ENCODE results near the gene BASP1. TPM values are rescaled to one million over a fixed set of nuclear protein-coding genes. Genes with fewer than 3 reads are reported as not detected.
"Not testable (repeated sequence)": the region's sequence is repeated elsewhere in the genome, so short reads cannot be mapped to it uniquely, and the experiment has no call there.

The BASP1 gene
- total RNA-seq, 6 experiments from 2014 or later: 101 to 158 (median 151) TPM

DNA sequence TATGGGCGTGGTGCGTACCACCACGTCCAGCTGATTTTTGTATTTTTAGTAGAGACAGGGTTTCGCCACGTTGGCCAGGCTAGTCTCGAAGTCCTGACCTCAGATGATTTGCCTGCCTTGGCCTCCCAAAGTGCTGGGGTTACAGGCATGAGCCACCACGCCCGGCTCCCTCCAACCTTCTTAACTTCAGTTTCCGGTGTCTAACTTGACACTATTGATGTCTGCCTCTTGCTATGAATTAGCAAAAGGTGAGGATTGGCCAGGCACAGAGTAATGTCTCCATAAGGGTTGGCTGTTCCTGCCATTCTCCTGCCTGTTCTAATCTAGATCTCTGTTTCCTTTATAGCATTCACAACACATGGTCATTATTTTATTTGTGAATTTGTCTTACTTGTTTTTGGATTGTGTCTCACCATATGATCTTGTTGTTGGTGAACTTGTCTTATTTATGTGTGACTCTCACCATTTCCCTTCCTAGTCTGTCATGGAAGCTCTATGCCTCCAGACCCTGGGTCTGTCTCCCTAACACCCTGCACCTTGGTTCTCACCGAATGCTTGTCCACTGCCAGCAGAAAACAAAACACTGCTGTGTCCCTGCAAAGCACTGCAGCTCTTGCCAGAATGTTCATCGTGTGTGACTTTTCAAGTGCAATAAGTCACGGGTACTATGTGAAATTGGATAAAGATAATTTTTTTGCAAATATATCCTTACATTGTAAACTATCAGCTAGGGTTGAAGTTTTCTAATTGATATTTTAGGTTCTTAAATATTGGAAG lies 26.0 kb downstream of the BASP1 start:
- H3K4me1 Mint-ChIP-seq (ENCODE audit: low read depth): peaks cover 70% of the 10 kb centered on the region
- no peaks in the 10 kb centered on the region for H3K27me3 Mint-ChIP-seq (ENCODE audit: insufficient read depth)
- DNase-seq: no peak
- no peak overlapping the region; the same call in 1 of the 2 replicates for H3K27ac Mint-ChIP-seq
- H3K4me3 Mint-ChIP-seq: no peak overlapping the region
- peaks cover 37% of the 10 kb centered on the region for H3K36me3 Mint-ChIP-seq (ENCODE audit: low read depth)
- H3K9me3 Mint-ChIP-seq: no peaks in the 10 kb centered on the region
- TF ChIP-seq, protein P1, sequence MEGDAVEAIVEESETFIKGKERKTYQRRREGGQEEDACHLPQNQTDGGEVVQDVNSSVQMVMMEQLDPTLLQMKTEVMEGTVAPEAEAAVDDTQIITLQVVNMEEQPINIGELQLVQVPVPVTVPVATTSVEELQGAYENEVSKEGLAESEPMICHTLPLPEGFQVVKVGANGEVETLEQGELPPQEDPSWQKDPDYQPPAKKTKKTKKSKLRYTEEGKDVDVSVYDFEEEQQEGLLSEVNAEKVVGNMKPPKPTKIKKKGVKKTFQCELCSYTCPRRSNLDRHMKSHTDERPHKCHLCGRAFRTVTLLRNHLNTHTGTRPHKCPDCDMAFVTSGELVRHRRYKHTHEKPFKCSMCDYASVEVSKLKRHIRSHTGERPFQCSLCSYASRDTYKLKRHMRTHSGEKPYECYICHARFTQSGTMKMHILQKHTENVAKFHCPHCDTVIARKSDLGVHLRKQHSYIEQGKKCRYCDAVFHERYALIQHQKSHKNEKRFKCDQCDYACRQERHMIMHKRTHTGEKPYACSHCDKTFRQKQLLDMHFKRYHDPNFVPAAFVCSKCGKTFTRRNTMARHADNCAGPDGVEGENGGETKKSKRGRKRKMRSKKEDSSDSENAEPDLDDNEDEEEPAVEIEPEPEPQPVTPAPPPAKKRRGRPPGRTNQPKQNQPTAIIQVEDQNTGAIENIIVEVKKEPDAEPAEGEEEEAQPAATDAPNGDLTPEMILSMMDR (IDR thresholded peaks at IDR 0.05): no peak

DNA sequence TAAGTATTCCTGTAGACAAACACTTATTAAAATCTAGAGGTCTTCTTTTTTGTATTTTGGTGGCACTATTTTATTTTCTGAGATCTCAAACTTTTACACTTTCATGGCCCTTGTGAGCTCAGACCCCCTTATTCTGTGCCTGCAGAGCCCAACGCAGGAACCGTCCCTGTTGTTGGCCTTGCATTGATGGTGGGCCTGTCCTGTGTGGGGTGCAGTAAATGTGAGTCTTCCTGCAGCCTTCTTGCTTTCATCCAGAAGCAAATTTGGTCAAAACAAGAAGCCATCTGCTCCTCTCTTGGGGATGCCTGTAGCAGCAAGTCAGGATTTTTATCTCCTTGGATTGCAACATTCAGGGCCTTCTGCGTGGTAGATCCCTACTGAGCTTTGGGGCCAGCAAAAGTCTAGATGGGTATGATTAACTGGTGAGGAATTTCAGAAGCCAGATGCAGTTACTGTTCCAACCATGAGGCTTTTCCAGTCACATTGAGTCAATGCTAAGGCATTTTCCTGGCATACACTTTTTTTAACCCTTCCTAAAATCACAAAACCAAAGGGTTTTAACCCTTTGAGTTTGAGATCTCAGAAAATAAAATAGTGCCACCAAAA lies 31.7 kb downstream of the BASP1 start:
- peak overlapping the region; percentile 74 for H3K4me3 Mint-ChIP-seq
- TF ChIP-seq, protein P1 (IDR thresholded peaks at IDR 0.05): peak; percentile 57
- peak overlapping the region; percentile 95 for H3K27ac Mint-ChIP-seq
- H3K36me3 Mint-ChIP-seq (ENCODE audit: low read depth): peaks cover 32% of the 10 kb centered on the region
- H3K4me1 Mint-ChIP-seq (ENCODE audit: low read depth): peaks cover 84% of the 10 kb centered on the region
- H3K9me3 Mint-ChIP-seq: no peaks in the 10 kb centered on the region
- H3K27me3 Mint-ChIP-seq (ENCODE audit: insufficient read depth): no peaks in the 10 kb centered on the region
- DNase-seq: peak; percentile 97

DNA sequence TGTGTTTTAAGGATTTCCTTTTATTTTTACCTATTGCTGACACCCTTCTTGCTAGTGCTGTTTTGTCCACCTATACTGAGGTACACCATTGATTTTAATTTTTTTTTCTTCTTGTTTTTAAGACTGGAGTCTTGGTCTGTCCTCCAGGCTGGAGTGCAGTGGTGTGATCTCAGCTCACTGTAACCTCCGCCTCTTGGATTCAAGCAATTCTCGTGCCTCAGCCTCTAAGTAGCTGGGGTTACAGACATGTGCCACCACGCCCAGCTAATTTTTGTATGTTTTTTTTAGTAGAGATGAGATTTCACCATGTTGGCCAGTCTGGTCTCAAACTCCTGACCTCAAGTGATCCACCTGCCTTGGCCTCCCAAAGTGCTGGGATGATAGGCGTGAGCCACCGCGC lies 32.4 kb downstream of the BASP1 start:
- Mint-ChIP-seq H3K4me1 (ENCODE audit: low read depth) (peaks cover 87% of the 10 kb centered on the region), H3K36me3 (ENCODE audit: low read depth) (peaks cover 35% of the 10 kb centered on the region), H3K27ac (peak overlapping the region; percentile 60), H3K4me3 (peak overlapping the region; percentile 72)
- DNase-seq; H3K9me3 Mint-ChIP-seq; H3K27me3 Mint-ChIP-seq (ENCODE audit: insufficient read depth): not testable (repeated sequence)

DNA sequence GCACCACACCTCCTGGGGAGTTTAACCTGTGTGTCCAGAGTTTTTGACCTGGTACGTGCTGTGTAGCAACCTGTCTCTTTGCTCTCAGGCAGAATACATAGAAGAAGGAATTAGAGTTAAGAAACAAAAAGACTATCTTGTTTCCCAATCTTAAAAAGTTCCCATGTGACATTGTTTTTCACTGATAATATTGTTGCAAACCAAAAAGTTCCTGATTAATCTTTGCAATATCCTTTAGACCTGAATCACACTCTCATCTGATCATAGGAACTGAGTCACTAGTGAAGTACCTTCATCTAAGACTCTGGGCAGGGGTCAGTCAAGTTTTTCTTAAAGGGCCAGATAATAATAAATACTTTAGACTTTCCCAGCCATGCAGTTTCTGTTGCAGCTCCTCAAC lies 35.1 kb downstream of the BASP1 start:
- Mint-ChIP-seq H3K9me3 (no peaks in the 10 kb centered on the region), H3K4me1 (ENCODE audit: low read depth) (peaks cover 94% of the 10 kb centered on the region), H3K27ac (peak overlapping the region; percentile 58), H3K36me3 (ENCODE audit: low read depth) (peaks cover 36% of the 10 kb centered on the region), H3K4me3 (no peak overlapping the region; the same call in 1 of the 2 replicates), H3K27me3 (ENCODE audit: insufficient read depth) (no peaks in the 10 kb centered on the region)
- DNase-seq: no peak
- TF ChIP-seq, protein P1 (IDR thresholded peaks at IDR 0.05): no peak

DNA sequence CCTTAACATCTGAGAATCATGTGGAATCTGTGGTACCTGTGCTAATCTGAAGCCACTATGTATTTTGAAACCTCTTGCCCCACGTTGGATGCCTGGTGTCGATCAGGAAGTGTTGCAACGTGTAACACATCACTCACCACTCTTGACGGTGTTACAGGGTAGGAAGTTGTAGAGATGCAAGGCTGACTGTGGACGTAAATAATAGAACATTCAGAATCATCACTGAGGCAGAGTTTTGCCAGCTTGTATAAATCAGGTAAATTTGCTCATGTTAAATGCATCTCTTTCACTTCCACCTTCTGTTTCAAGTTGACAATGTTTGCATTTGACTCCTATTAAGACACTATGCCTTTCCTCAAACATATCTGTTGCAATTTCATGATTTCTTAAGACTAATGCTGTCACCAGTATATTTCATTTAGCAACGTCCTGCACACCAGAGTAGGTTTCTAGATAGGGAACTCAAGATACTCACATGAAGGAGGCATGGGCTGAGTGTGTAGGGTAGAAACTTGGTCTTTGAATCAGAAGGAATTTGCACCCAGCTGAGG lies 38.1 kb downstream of the BASP1 start:
- Mint-ChIP-seq H3K27ac (peak overlapping the region; percentile 16; the same call in 1 of the 2 replicates), H3K4me1 (ENCODE audit: low read depth) (peaks cover 90% of the 10 kb centered on the region), H3K9me3 (peaks cover 3% of the 10 kb centered on the region), H3K36me3 (ENCODE audit: low read depth) (peaks cover 48% of the 10 kb centered on the region), H3K4me3 (no peak overlapping the region; the same call in 1 of the 2 replicates), H3K27me3 (ENCODE audit: insufficient read depth) (no peaks in the 10 kb centered on the region)
- TF ChIP-seq, protein P1 (IDR thresholded peaks at IDR 0.05): no peak
- DNase-seq: no peak

DNA sequence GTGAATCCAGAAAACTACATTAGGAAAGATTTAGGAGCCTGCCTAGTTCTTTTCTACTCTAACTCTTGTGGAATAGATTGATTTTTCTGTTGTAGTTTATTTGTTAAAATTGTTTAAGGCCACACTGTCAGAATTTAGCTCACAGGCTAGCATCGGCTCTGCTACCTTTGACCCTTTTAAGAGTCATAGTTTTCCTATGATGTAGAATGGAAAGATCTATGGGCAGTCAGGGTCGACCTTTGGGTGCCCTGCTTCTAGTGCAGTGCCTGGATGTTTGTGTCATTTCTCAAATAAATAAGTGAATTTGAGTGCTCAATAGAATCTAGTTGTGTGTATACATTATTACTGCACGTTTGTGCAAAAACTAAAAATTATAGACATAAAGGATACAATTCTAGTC lies 38.7 kb downstream of the BASP1 start:
- no peaks in the 10 kb centered on the region for H3K27me3 Mint-ChIP-seq (ENCODE audit: insufficient read depth)
- no peak for DNase-seq
- peaks cover 3% of the 10 kb centered on the region for H3K9me3 Mint-ChIP-seq
- H3K36me3 Mint-ChIP-seq (ENCODE audit: low read depth): peaks cover 47% of the 10 kb centered on the region
- 0 out of 2 replicates have a peak overlapping the region, but pooled peaks have one; percentile 4 for H3K27ac Mint-ChIP-seq
- TF ChIP-seq, protein P1 (IDR thresholded peaks at IDR 0.05): no peak
- H3K4me3 Mint-ChIP-seq: peak overlapping the region; percentile 2; the same call in 1 of the 2 replicates
- H3K4me1 Mint-ChIP-seq (ENCODE audit: low read depth): peaks cover 88% of the 10 kb centered on the region
